ENCODE results near the gene SPATA13. TPM values are rescaled to one million over a fixed set of nuclear protein-coding genes. Genes with fewer than 3 reads are reported as not detected.

SPATA13 gene
- total RNA-seq, 1 donor from 2014 or later: 44.2 TPM

DNA sequence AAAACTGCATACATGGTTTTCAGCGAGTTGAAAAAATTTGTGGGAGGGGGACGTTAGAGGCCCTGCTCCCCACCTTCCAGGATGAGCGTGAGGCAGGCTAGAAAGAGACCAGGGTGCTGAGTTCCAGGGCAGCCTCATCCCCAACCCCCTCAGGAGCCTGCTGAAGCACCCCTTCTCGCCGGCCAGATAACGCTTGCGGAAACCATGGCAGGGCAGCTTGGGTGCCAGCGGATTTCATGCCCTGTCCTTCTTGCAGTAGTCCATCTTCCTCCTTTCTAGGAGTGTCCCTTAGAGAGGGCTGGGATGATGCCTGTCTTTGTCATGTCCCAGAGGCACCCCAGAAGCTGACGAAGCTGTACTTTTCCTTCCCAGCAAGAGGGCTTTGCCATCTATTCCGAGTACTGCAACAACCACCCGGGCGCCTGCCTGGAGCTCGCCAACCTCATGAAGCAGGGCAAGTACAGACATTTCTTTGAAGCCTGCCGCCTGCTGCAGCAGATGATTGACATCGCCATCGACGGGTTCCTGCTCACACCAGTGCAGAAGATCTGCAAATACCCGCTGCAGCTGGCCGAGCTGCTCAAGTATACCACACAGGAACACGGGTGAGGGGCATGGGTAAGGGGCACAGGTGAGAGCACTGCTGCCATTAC, 129.9 kb downstream of the SPATA13 start:
- intact Hi-C loops (cut with DNase I): no loop called here
- Histone ChIP-seq H3K36me3 (peaks cover 96% of the 10 kb centered on the region), H3K4me1 (no peaks in the 10 kb centered on the region), H3K4me3 (no peak overlapping the region), H3K9me3 (no peaks in the 10 kb centered on the region), H3K27me3 (ENCODE audit: low read depth) (no peaks in the 10 kb centered on the region), H3K27ac (no peak overlapping the region)
- DNase-seq (no peak), ATAC-seq (no peak)
- TF ChIP-seq, protein P1, sequence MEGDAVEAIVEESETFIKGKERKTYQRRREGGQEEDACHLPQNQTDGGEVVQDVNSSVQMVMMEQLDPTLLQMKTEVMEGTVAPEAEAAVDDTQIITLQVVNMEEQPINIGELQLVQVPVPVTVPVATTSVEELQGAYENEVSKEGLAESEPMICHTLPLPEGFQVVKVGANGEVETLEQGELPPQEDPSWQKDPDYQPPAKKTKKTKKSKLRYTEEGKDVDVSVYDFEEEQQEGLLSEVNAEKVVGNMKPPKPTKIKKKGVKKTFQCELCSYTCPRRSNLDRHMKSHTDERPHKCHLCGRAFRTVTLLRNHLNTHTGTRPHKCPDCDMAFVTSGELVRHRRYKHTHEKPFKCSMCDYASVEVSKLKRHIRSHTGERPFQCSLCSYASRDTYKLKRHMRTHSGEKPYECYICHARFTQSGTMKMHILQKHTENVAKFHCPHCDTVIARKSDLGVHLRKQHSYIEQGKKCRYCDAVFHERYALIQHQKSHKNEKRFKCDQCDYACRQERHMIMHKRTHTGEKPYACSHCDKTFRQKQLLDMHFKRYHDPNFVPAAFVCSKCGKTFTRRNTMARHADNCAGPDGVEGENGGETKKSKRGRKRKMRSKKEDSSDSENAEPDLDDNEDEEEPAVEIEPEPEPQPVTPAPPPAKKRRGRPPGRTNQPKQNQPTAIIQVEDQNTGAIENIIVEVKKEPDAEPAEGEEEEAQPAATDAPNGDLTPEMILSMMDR (IDR thresholded peaks at IDR 0.05): no peak

DNA sequence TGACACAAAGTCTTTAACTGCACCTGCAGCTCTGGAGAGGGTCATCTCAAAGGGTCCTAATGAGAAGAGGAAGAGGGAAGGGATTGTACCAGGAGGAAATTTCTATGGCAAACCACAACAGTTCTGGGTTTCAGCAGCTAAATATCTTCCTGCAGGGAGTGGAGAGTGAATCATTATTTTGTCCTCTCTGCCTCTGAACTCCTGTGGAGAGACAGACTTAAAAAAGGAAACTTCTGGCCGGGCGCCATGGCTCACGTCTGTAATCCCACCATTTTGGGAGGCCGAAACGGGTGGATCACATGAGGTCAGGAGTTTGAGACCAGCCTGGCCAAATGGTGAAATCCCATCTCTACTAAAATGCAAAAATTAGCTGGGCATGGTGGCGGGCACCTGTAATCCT, 132.0 kb downstream of the SPATA13 start:
- intact Hi-C loops (cut with DNase I): no loop called here
- Histone ChIP-seq H3K27me3 (ENCODE audit: low read depth) (no peaks in the 10 kb centered on the region), H3K4me3 (no peak overlapping the region), H3K9me3 (no peaks in the 10 kb centered on the region), H3K36me3 (peaks cover 96% of the 10 kb centered on the region), H3K27ac (no peak overlapping the region), H3K4me1 (no peaks in the 10 kb centered on the region)
- TF ChIP-seq, protein P1 (IDR thresholded peaks at IDR 0.05): no peak
- DNase-seq (no peak), ATAC-seq (no peak)

DNA sequence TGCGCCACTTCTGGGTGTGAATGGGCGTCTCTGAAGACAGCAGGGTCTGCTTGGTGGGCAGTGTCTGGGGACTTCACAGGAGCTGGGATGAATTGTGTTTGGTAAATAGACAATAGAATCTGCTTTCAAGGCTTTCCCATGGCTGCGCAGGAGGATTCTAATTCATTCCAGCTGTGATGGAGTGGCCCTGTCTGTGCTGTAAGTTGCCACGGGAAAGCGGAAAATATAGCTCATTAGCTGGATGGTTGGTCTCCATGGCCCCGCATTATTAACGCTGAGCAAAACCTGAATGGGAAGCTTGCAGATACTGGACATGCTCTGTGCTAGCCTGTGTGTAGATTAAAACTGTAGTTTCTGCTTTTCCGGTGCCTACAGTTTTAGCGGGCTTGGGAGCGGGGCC, 133.2 kb downstream of the SPATA13 start:
- peaks cover 96% of the 10 kb centered on the region for H3K36me3 ChIP-seq
- intact Hi-C loops (cut with DNase I): no loop called here
- no peaks in the 10 kb centered on the region for H3K27me3 ChIP-seq (ENCODE audit: low read depth)
- TF ChIP-seq, protein P1 (IDR thresholded peaks at IDR 0.05): no peak
- H3K4me1 ChIP-seq: no peaks in the 10 kb centered on the region
- ATAC-seq: no peak
- no peak for DNase-seq
- no peak overlapping the region for H3K4me3 ChIP-seq
- H3K27ac ChIP-seq: no peak overlapping the region
- H3K9me3 ChIP-seq: no peaks in the 10 kb centered on the region

DNA sequence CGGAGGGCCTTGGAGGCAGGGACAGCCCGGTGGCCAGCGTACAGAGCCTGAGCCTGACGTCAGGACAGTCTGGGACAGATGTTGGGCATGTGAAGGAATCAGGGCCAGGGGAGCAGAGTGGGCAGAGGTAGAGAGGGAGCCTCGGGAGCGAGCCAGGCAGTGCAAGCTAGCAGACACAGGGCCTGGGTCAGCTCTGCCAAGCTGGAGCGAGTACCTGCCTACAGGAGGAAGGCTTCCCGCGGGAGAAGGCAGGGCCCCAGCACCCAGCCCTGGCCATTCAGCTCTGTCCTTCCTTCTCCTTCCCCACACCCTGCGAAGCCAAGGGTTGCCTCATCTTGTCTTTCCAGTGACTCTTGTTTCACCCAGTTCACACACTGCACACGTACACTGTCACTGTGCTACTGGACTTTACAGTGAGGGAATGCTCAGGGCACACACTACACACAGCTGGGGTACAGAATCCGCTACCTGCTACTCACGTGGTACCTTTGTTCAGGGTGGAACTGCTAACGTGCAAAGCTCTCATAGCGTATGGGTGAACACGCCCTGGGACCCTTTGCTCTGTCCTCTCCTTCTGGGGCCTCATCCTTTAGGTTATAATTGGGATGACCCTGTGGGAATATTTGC, 139.1 kb downstream of the SPATA13 start:
- no peak for DNase-seq

DNA sequence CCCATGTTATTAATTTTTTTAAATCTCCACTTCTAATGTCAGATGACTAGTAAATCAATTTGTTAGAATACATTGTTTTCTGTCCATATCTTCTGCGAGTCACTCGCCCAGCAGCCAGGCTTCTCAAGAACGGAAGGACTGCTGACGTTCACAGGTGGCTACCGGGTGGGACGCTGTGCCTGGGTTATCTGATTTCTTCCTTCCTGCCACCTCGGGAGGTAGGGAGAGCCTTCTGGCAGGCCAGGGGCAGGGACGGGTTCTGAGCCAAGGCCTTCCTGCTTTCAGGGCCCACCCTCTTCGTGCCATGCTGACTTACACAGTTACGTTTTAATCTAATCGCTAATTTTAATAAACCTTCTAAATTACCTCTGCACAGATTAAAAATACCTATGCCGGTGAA, 140.9 kb downstream of the SPATA13 start:
- no peak for DNase-seq

More for the DNA sequence above, 139.1 kb downstream of the SPATA13 start:
- no peak overlapping the region for H3K4me3 ChIP-seq
- no peak overlapping the region for H3K27ac ChIP-seq
- TF ChIP-seq, protein P1 (IDR thresholded peaks at IDR 0.05): no peak
- H3K36me3 ChIP-seq: peaks cover 100% of the 10 kb centered on the region
- no peaks in the 10 kb centered on the region for H3K9me3 ChIP-seq
- peak in 1 of 2 donors; percentile 10 for ATAC-seq
- H3K27me3 ChIP-seq (ENCODE audit: low read depth): no peaks in the 10 kb centered on the region
- no peaks in the 10 kb centered on the region for H3K4me1 ChIP-seq
- intact Hi-C loops (cut with DNase I): no loop called here

More for the DNA sequence above, 140.9 kb downstream of the SPATA13 start:
- H3K4me3 ChIP-seq: no peak overlapping the region
- intact Hi-C loops (cut with DNase I): no loop called here
- H3K27me3 ChIP-seq (ENCODE audit: low read depth): no peaks in the 10 kb centered on the region
- H3K36me3 ChIP-seq: peaks cover 92% of the 10 kb centered on the region
- H3K4me1 ChIP-seq: peaks cover 6% of the 10 kb centered on the region
- no peaks in the 10 kb centered on the region for H3K9me3 ChIP-seq
- no peak for ATAC-seq
- H3K27ac ChIP-seq: no peak overlapping the region
- TF ChIP-seq, protein P1 (IDR thresholded peaks at IDR 0.05): no peak
